RWPE1 (cell line): ENCODE results near the gene IRS2.

ENCODE experiments used
- CTCF ChIA-PET: fragments of 350-600 bp; sonication (Branson Sonifier 250); formaldehyde crosslinking; extraction: SDS; loops from one replicate; lab custom pipeline; 2021; lab: Yijun Ruan, JAX
- POLR2A ChIA-PET: fragments of 400-600 bp; formaldehyde crosslinking; extraction: SDS; loops from one replicate; lab custom pipeline; 2020; ENCODE audit warnings: antibody characterized with exemption; ENCODE audit not compliant: low non-redundant PET; lab: Yijun Ruan, JAX
- DNase-seq: peaks from one replicate; pipeline ENCODE4 v3.0.0; 2012; ENCODE audit warnings: low spot score
- H3K27ac ChIP-seq: fragments of 450-650 bp; 2 replicates; pipeline ENCODE4 v1.5.1; 2017
- CTCF ChIP-seq: fragments of 450-650 bp; conservative IDR thresholded peaks from 2 replicates; pipeline ENCODE4 v1.5.1; 2017; ENCODE audit warnings: low read depth, mild to moderate bottlenecking

Gene IRS2

DNA sequence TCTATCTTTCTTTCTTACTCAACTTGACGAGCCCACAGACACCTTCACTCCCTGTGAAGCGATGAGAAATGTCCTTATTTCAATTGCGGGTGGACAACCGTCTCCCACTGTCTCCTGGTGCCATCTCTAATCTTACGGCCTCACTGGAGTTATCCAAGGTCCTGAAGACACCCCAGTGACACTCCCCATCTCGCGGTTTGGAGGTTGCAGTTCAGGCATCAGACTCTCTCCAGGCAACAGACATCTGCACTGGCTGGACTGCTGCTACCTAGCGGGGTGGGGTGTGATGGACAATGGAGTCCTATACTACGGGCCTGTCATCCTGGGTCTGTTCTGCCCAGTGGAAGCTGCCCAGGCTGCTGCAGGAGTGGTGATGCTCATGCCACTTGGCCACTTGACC is 18.3 kb upstream of the IRS2 start:
- POLR2A ChIA-PET: no interaction called here
- H3K27ac ChIP-seq: no peak overlapping the region
- CTCF ChIA-PET: interaction anchor here (0.7 kb wide), 1 partner anchor 14 kb away, joined by 8 read pairs; no protein-coding TSS in a partner anchor
- DNase-seq: no peak
- no peak for TF ChIP-seq CTCF

- no peak overlapping the region for H3K27ac ChIP-seq
- CTCF ChIA-PET: no interaction called here
- POLR2A ChIA-PET: no interaction called here
- no peak for DNase-seq
- no peak for TF ChIP-seq CTCF
Measured at GRCh38 chr13:109803825-109804224, 17.4 kb upstream of the IRS2 start.

- POLR2A ChIA-PET: no interaction called here
- no peak for DNase-seq
- CTCF ChIA-PET: no interaction called here
- no peak for TF ChIP-seq CTCF
- no peak overlapping the region for H3K27ac ChIP-seq
Measured at GRCh38 chr13:109802936-109803335, 16.6 kb upstream of the IRS2 start.

DNA sequence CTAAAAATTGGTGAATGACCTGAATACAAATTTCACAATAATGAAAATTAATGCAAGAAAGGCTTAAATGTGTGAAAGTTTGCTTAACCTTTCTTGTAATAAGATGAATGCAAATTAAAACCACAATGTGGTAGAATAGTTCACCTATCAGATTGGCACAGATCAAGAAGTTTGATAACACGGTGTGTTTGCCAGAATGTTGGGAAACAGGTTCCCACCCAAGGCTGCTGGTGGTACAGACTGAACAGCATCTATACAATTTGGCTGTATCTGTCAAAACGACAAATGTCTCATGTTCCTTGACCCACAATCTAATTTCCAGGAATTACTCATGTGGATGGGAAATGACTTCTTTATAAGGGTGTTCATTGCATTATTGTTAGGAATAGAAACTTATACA is 8.6 kb upstream of the IRS2 start:
- no peak for DNase-seq
- POLR2A ChIA-PET: no interaction called here
- no peak for TF ChIP-seq CTCF
- CTCF ChIA-PET: no interaction called here
- H3K27ac ChIP-seq: no peak overlapping the region

GRCh38 chr13:109794095-109794494 is 7.7 kb upstream of the IRS2 start:
- ChIA-PET POLR2A (no interaction called here), CTCF (interaction anchor here (0.7 kb wide), 1 partner anchor 262 kb away, joined by 6 read pairs; no protein-coding TSS in a partner anchor)
- no peak overlapping the region for H3K27ac ChIP-seq
- no peak for TF ChIP-seq CTCF
- no peak for DNase-seq

GRCh38 chr13:109792416-109793059 is 6.2 kb upstream of the IRS2 start:
- ChIA-PET POLR2A (no interaction called here), CTCF (interaction anchor here (0.7 kb wide), 1 partner anchor 13 kb away, joined by 3 read pairs; no protein-coding TSS in a partner anchor)
- no peak for TF ChIP-seq CTCF
- no peak overlapping the region for H3K27ac ChIP-seq
- DNase-seq: no peak
